Activated CD8-positive, alpha-beta T cell treated with anti-CD3 and anti-CD28 coated beads for 36 hours (primary cell): Measurements from ENCODE around the gene ACKR2. TPM values are rescaled to one million over a fixed set of nuclear protein-coding genes. Genes with fewer than 3 reads are reported as not detected.

Experiments
- ATAC-seq: fragments of 200-7000 bp; cut with Tn5 transposase; one replicate; pipeline ENCODE4 v1.10.0; 2021; ENCODE audit warnings: mild to moderate bottlenecking, moderate library complexity
- CTCF ChIA-PET: fragments of 350-600 bp; sonication (Branson Sonifier 250); formaldehyde crosslinking; loops from one replicate; lab custom pipeline; 2021; ENCODE audit warnings: antibody characterized with exemption; lab: Charles Lee
- POLR2A ChIA-PET: fragments of 350-600 bp; sonication (Branson Sonifier 250); formaldehyde crosslinking; loops from one replicate; lab custom pipeline; 2021; ENCODE audit warnings: antibody characterized with exemption; lab: Charles Lee
- DNase-seq: peaks from one replicate; pipeline ENCODE4 v3.0.0-alpha.2; 2020
- H3K27ac Mint-ChIP-seq: one replicate; pipeline ENCODE4 v1.8.0; 2021; ENCODE audit warnings: mild to moderate bottlenecking, mixed read lengths
- H3K27me3 Mint-ChIP-seq: one replicate; pipeline ENCODE4 v1.8.0; 2021; ENCODE audit warnings: mixed read lengths
- H3K36me3 Mint-ChIP-seq: one replicate; pipeline ENCODE4 v1.8.0; 2021; ENCODE audit warnings: low read depth, mixed read lengths
- H3K4me1 Mint-ChIP-seq: one replicate; pipeline ENCODE4 v1.8.0; 2021; ENCODE audit warnings: low read depth, mixed read lengths
- H3K4me3 Mint-ChIP-seq: one replicate; pipeline ENCODE4 v1.8.0; 2021; ENCODE audit warnings: mild to moderate bottlenecking, moderate library complexity, mixed read lengths
- H3K9me3 Mint-ChIP-seq: one replicate; pipeline ENCODE4 v1.8.0; 2021; ENCODE audit warnings: mixed read lengths
- CTCF ChIP-seq: fragments of 200-600 bp; IDR thresholded peaks from one replicate; pipeline ENCODE4 v1.8.0; 2022; ENCODE audit warnings: antibody characterized with exemption, mild to moderate bottlenecking
- intact Hi-C: fragments of 100-400 bp; cut with micrococcal nuclease; formaldehyde crosslinking; loops from one replicate; pipeline ENCODE4 v1.10.0; 2022
- total RNA-seq, 2 experiments: library from RNA; stranded (reverse); gene quantifications; one replicate each; pipeline ENCODE4 v1.2.3, GENCODE V29; 2021

Gene ACKR2
- total RNA-seq, 2 experiments from 2014 or later, result 1.2 to 1.4 TPM

GRCh38 chr3:42894698-42895579 is 85.7 kb downstream of the ACKR2 start:
- Mint-ChIP-seq H3K9me3 (no peaks in the 10 kb centered on the region), H3K27ac (no peak overlapping the region)
- CTCF ChIA-PET, result no interaction called here

DNA sequence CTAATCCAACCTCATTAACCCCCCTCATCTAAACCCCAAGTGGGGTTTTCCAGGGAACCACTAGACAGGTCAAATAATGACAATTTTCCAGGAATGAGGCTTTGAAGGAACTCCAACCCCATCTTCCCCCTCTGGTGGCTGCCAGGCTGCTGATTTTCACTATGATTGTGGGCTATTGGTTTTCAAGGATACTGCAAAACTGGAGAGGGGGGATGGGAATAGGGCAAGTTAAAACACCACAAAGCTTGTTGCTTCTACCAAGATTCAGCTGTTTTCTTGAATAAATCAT is 86.3 kb downstream of the ACKR2 start:
- no peak for ATAC-seq
- H3K36me3 Mint-ChIP-seq, result no peaks in the 10 kb centered on the region
- DNase-seq, result no peak
- intact Hi-C loops, result no loop called here
- POLR2A ChIA-PET, result no interaction called here
- H3K9me3 Mint-ChIP-seq, result no peaks in the 10 kb centered on the region
- CTCF ChIA-PET, result no interaction called here
- no peak overlapping the region for H3K4me3 Mint-ChIP-seq
- peaks cover 5% of the 10 kb centered on the region for H3K4me1 Mint-ChIP-seq
- H3K27ac Mint-ChIP-seq, result no peak overlapping the region
- peaks cover 4% of the 10 kb centered on the region for H3K27me3 Mint-ChIP-seq
- TF ChIP-seq CTCF, result no peak

More at GRCh38 chr3:42894698-42895579, 85.7 kb downstream of the ACKR2 start:
- intact Hi-C loops, result no loop called here
- peaks cover 5% of the 10 kb centered on the region for H3K4me1 Mint-ChIP-seq
- POLR2A ChIA-PET, result no interaction called here
- H3K36me3 Mint-ChIP-seq, result no peaks in the 10 kb centered on the region
- TF ChIP-seq CTCF, result no peak
- H3K27me3 Mint-ChIP-seq, result peaks cover 4% of the 10 kb centered on the region
- no peak overlapping the region for H3K4me3 Mint-ChIP-seq
- ATAC-seq (peak; percentile 37), DNase-seq (no peak)

DNA sequence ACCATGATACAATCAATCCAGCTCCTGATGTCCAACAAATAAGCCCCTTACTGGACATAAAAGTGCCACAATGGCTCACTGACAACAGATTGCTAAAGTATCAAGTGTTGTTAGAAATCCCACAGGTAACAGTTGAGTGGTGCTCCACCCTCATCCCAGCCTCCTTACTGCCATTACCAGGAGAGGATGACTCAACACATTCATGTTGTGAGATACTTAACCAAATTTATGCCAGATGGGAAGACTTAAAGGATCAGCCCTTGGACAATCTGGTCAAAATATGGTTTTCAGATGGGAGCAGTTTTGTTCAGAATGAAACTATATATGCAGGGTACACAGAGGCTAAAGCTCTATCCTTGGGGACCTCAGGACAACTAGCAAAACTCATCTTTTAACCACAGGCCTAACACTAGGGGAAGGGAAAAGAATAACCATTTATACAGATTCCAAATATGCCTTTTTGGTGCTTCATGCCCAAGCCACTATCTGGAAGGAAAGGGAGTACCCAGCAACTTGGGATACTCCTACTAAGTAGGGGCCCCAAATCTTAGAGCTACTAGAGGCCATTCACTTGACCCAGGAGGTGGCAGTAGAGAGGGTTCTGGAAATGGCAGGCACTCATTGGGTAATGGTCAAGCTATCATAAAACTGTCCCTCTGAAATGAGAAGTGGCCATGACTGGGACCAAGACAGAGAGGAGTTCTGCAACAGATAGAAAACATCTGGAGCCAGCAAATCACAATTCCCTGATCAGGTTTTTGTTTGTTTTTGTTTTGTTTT is 89.8 kb downstream of the ACKR2 start:
- CTCF ChIA-PET, result interaction anchor here (1.1 to 1.4 kb wide), 3 partner anchors 18 to 43 kb away, joined by 3 to 4 read pairs (median 3); no protein-coding TSS in a partner anchor
- no peaks in the 10 kb centered on the region for H3K36me3 Mint-ChIP-seq
- POLR2A ChIA-PET, result no interaction called here
- peaks cover 5% of the 10 kb centered on the region for H3K27me3 Mint-ChIP-seq
- no peak for DNase-seq
- TF ChIP-seq CTCF, result no peak
- no peak overlapping the region for H3K4me3 Mint-ChIP-seq
- intact Hi-C loops, result no loop called here
- no peak for ATAC-seq
- peaks cover 4% of the 10 kb centered on the region for H3K9me3 Mint-ChIP-seq
- peaks cover 8% of the 10 kb centered on the region for H3K4me1 Mint-ChIP-seq
- no peak overlapping the region for H3K27ac Mint-ChIP-seq

- no peaks in the 10 kb centered on the region for H3K36me3 Mint-ChIP-seq
- no peak overlapping the region for H3K4me3 Mint-ChIP-seq
- ChIA-PET CTCF (no interaction called here), POLR2A (no interaction called here)
- no peak for TF ChIP-seq CTCF
- peaks cover 13% of the 10 kb centered on the region for H3K27me3 Mint-ChIP-seq
- DNase-seq, result no peak
- peaks cover 8% of the 10 kb centered on the region for H3K9me3 Mint-ChIP-seq
- ATAC-seq, result no peak
- H3K4me1 Mint-ChIP-seq, result peaks cover 5% of the 10 kb centered on the region
- intact Hi-C loops, result no loop called here
- H3K27ac Mint-ChIP-seq, result no peak overlapping the region
Observed at GRCh38 chr3:42900226-42901072, 91.2 kb downstream of the ACKR2 start.
